ENCODE results near the gene CFAP54. TPM values are rescaled to one million over a fixed set of nuclear protein-coding genes. Genes with fewer than 3 reads are reported as not detected.
A peak's percentile ranks its signal among the peaks of the same experiment; 100 is the strongest.

The CFAP54 gene
- total and polyA plus RNA-seq, 2 donors (not counting 1 experiment from before 2014, with no cell fraction given): 0.93 to 7.1 TPM

DNA sequence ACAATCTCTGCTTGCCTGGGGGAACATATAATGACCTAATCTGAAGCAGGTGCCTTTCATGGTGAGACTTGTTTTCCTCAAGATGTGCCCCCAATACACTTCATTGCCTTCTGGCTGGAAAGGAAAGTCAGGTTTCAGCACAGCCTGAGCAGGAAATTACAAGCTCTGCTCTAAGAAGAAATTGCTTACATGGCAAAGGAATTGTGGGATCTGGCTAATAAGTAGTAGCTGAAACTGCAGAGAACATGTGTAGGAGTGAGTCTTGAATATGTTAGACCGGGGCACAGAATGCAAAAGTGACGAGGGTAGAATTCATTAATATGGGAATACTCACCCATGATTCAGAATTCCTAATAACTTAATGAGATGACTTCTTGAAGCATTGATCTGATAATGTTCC lies 6.3 kb upstream of the CFAP54 start:
- no peaks in the 10 kb centered on the region for H3K27me3 ChIP-seq (ENCODE audit: control insufficient read depth, insufficient read depth, low read length)
- no peaks in the 10 kb centered on the region for H3K9me3 ChIP-seq (ENCODE audit: control insufficient read depth, insufficient read depth, low read depth, low read length)
- H3K79me2 ChIP-seq (ENCODE audit: control insufficient read depth, insufficient read depth, low read length): no peaks in the 10 kb centered on the region
- H4K20me1 ChIP-seq (ENCODE audit: control insufficient read depth, extremely low read depth, insufficient read depth, low read length): no peaks in the 10 kb centered on the region
- H3K36me3 ChIP-seq (ENCODE audit: control insufficient read depth, insufficient read depth, low read length): no peaks in the 10 kb centered on the region
- no peak for DNase-seq (ENCODE audit: low read depth in 2 of 2)
- H2AFZ ChIP-seq (ENCODE audit: low read length): no peak overlapping the region
- H3K4me3 ChIP-seq (replicated peaks in 1 of 4; ENCODE audit: control extremely low read depth in 1 of 4, insufficient read depth in 1 of 4, low read depth in 3 of 4, low read length in 4 of 4): no peak overlapping the region
- no peak overlapping the region for H3K4me2 ChIP-seq (ENCODE audit: extremely low read depth, insufficient read depth, low read length)
- TF ChIP-seq EZH2 (IDR thresholded peaks at IDR 0.05; ENCODE audit: low read length, missing control alignments): no peak
- TF ChIP-seq, protein P1, sequence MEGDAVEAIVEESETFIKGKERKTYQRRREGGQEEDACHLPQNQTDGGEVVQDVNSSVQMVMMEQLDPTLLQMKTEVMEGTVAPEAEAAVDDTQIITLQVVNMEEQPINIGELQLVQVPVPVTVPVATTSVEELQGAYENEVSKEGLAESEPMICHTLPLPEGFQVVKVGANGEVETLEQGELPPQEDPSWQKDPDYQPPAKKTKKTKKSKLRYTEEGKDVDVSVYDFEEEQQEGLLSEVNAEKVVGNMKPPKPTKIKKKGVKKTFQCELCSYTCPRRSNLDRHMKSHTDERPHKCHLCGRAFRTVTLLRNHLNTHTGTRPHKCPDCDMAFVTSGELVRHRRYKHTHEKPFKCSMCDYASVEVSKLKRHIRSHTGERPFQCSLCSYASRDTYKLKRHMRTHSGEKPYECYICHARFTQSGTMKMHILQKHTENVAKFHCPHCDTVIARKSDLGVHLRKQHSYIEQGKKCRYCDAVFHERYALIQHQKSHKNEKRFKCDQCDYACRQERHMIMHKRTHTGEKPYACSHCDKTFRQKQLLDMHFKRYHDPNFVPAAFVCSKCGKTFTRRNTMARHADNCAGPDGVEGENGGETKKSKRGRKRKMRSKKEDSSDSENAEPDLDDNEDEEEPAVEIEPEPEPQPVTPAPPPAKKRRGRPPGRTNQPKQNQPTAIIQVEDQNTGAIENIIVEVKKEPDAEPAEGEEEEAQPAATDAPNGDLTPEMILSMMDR (conservative IDR thresholded peaks at IDR 0.05 in 1 of 2, IDR thresholded peaks at IDR 0.05 in 1 of 2; ENCODE audit: low read depth in 1 of 2, low read length in 2 of 2): no peak
- peaks cover 3% of the 10 kb centered on the region for H3K4me1 ChIP-seq (ENCODE audit: control insufficient read depth, extremely low read depth, insufficient read depth, low read length)
- H3K9ac ChIP-seq (ENCODE audit: insufficient read depth, low read length): no peak overlapping the region
- H3K27ac ChIP-seq (ENCODE audit: insufficient read depth, low read length): no peak overlapping the region

DNA sequence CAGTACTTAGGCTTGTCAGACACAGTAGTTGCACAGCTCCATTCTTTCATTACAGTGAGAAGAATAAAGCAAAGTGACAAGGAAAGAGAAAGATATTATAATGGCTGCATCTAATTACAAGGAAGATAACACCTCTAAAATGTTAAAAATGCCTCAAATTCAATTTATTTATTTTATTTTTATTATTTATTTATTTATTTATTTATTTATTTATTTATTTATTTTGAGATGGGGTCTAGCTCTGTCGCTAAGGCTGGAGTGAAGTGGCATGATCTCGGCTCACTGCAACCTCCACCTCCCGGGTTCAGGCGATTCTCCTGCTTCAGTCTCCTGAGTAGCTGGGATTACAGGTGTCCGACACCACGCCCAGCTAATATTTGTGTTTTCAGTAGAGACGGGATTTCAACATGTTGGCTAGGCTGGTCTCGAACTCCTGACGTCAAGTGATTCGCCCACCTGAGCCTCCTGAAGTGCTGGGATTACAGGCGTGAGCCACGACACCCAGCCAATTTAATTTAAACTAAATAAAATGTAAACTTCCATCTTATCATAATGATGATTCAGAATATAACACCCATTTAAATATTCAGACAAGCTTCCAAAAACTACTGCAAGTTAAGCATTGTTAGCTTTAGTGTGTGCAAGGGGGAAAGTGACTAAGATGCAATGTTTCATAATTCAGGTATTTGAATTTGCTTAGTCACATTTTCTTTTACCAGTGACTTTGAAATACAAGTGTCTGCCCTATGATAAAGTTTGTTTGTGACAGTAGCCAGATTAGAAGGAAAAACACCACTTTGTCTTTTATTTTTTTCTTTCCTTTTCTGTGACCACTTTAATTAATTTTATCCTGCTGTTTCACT lies 2.4 kb upstream of the CFAP54 start:
- no peak for TF ChIP-seq EZH2 (IDR thresholded peaks at IDR 0.05; ENCODE audit: low read length, missing control alignments)
- TF ChIP-seq, protein P1 (conservative IDR thresholded peaks at IDR 0.05 in 1 of 2, IDR thresholded peaks at IDR 0.05 in 1 of 2; ENCODE audit: low read depth in 1 of 2, low read length in 2 of 2): no peak
- Histone ChIP-seq H3K4me3 (replicated peaks in 1 of 4; ENCODE audit: control extremely low read depth in 1 of 4, insufficient read depth in 1 of 4, low read depth in 3 of 4, low read length in 4 of 4) (no peak overlapping the region), H3K27me3 (ENCODE audit: control insufficient read depth, insufficient read depth, low read length) (no peaks in the 10 kb centered on the region), H3K9me3 (ENCODE audit: control insufficient read depth, insufficient read depth, low read depth, low read length) (no peaks in the 10 kb centered on the region), H3K79me2 (ENCODE audit: control insufficient read depth, insufficient read depth, low read length) (no peaks in the 10 kb centered on the region), H3K27ac (ENCODE audit: insufficient read depth, low read length) (peak overlapping the region; percentile 99), H3K9ac (ENCODE audit: insufficient read depth, low read length) (no peak overlapping the region), H3K4me1 (ENCODE audit: control insufficient read depth, extremely low read depth, insufficient read depth, low read length) (peaks cover 5% of the 10 kb centered on the region), H3K36me3 (ENCODE audit: control insufficient read depth, insufficient read depth, low read length) (no peaks in the 10 kb centered on the region), H2AFZ (ENCODE audit: low read length) (no peak overlapping the region), H4K20me1 (ENCODE audit: control insufficient read depth, extremely low read depth, insufficient read depth, low read length) (no peaks in the 10 kb centered on the region), H3K4me2 (ENCODE audit: extremely low read depth, insufficient read depth, low read length) (no peak overlapping the region)
- DNase-seq (ENCODE audit: low read depth in 2 of 2): peak; percentile 75 to 92

DNA sequence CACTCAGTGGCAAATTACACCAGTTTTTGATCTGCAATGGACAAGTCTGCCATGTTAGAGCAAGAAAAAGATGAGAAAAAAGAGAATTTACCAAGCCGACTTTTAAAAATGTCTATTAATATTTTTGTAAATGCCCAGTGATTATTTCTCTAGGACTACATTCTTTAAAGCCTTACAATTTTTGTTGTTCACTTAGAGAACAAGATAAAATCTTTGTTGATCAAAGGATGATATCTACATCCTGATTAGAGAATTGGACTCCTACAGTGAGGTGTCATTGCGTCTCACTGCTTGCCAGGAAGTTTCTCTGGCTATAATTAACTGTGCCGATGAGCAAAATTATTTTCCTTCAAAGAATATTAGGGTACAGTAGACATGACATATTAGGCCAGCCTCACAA lies 1.7 kb upstream of the CFAP54 start:
- H3K4me1 ChIP-seq (ENCODE audit: control insufficient read depth, extremely low read depth, insufficient read depth, low read length): peaks cover 5% of the 10 kb centered on the region
- no peak for DNase-seq (ENCODE audit: low read depth in 2 of 2)
- H4K20me1 ChIP-seq (ENCODE audit: control insufficient read depth, extremely low read depth, insufficient read depth, low read length): no peaks in the 10 kb centered on the region
- TF ChIP-seq, protein P1 (conservative IDR thresholded peaks at IDR 0.05 in 1 of 2, IDR thresholded peaks at IDR 0.05 in 1 of 2; ENCODE audit: low read depth in 1 of 2, low read length in 2 of 2): no peak
- TF ChIP-seq EZH2 (IDR thresholded peaks at IDR 0.05; ENCODE audit: low read length, missing control alignments): no peak
- no peaks in the 10 kb centered on the region for H3K9me3 ChIP-seq (ENCODE audit: control insufficient read depth, insufficient read depth, low read depth, low read length)
- H3K36me3 ChIP-seq (ENCODE audit: control insufficient read depth, insufficient read depth, low read length): no peaks in the 10 kb centered on the region
- no peak overlapping the region for H3K4me2 ChIP-seq (ENCODE audit: extremely low read depth, insufficient read depth, low read length)
- no peak overlapping the region for H3K4me3 ChIP-seq (replicated peaks in 1 of 4; ENCODE audit: control extremely low read depth in 1 of 4, insufficient read depth in 1 of 4, low read depth in 3 of 4, low read length in 4 of 4)
- H2AFZ ChIP-seq (ENCODE audit: low read length): no peak overlapping the region
- H3K27ac ChIP-seq (ENCODE audit: insufficient read depth, low read length): peak overlapping the region; percentile 99
- no peaks in the 10 kb centered on the region for H3K79me2 ChIP-seq (ENCODE audit: control insufficient read depth, insufficient read depth, low read length)
- H3K9ac ChIP-seq (ENCODE audit: insufficient read depth, low read length): no peak overlapping the region
- H3K27me3 ChIP-seq (ENCODE audit: control insufficient read depth, insufficient read depth, low read length): no peaks in the 10 kb centered on the region

Data from fibroblast of lung (primary cell).